Measurements from ENCODE around the gene LRCH1. TPM values are rescaled to one million over a fixed set of nuclear protein-coding genes. Genes with fewer than 3 reads are reported as not detected.

The LRCH1 gene
- total RNA-seq, result 10 to 100 TPM; 42.7 to 66.0 (median 53.1) TPM

- TF ChIP-seq POLR2A (IDR thresholded peaks at IDR 0.05; ENCODE audit: low read depth) (no peak), POLR2AphosphoS5 (IDR thresholded peaks at IDR 0.05) (peak; percentile 37 to 72)
- intact Hi-C loops (cut with DNase I), result loop anchor here (5.0 kb wide), 4 partner anchors 61 to 244 kb away; partner anchors contain the start of gene ESD
- Histone ChIP-seq H3K27me3 (no peaks in the 10 kb centered on the region), H3K9me3 (no peaks in the 10 kb centered on the region), H3K27ac (replicated peaks in 1 of 4) (peak within 1 kb of the TSS; percentile 95 to 98 (median 96)), H3K4me1 (peaks cover 18 to 41% (median 38%) of the 10 kb centered on the region in 4 donors), H3K4me3 (peak within 1 kb of the TSS; percentile 81 to 99 (median 90)), H3K36me3 (no peaks in the 10 kb centered on the region)
- 0% methylated on average over 12 of the region's 66 CpGs for WGBS
- DNase-seq (ENCODE audit: extremely low spot score), result peak; percentile 97
These were observed at the start of gene LRCH1 for GRCh38 chr13:46552889-46553520. Gene LRCH1 (plus strand): TSS chr13:46553170. CDS start chr13:46553397, 227 bp downstream.

- no peak for DNase-seq (ENCODE audit: extremely low spot score)
- Histone ChIP-seq H3K27ac (replicated peaks in 1 of 4) (no peak overlapping the region), H3K27me3 (no peaks in the 10 kb centered on the region), H3K4me1 (no peaks in the 10 kb centered on the region), H3K36me3 (no peaks in the 10 kb centered on the region), H3K4me3 (no peak overlapping the region), H3K9me3 (no peaks in the 10 kb centered on the region)
- TF ChIP-seq POLR2AphosphoS5 (IDR thresholded peaks at IDR 0.05), result no peak
- intact Hi-C loops (cut with DNase I), result no loop called here
- 98% methylated on average over 2 of the region's 2 CpGs for WGBS
These were observed 48.9 kb upstream of the LRCH1 start for GRCh38 chr13:46504036-46504435.

GRCh38 chr13:46507981-46508380 is 45.0 kb upstream of the LRCH1 start:
- Histone ChIP-seq H3K4me3 (no peak overlapping the region), H3K9me3 (no peaks in the 10 kb centered on the region), H3K36me3 (no peaks in the 10 kb centered on the region), H3K4me1 (no peaks in the 10 kb centered on the region), H3K27ac (replicated peaks in 1 of 4) (no peak overlapping the region), H3K27me3 (no peaks in the 10 kb centered on the region)
- no peak for DNase-seq (ENCODE audit: extremely low spot score)
- 58% methylated on average over 1 of the region's 1 CpG for WGBS
- TF ChIP-seq POLR2A (IDR thresholded peaks at IDR 0.05; ENCODE audit: low read depth) (no peak), POLR2AphosphoS5 (IDR thresholded peaks at IDR 0.05) (no peak), CTCF (IDR thresholded peaks at IDR 0.05) (no peak), EP300 (IDR thresholded peaks at IDR 0.05) (no peak)
- intact Hi-C loops (cut with DNase I), result no loop called here

GRCh38 chr13:46509981-46510380 is 43.0 kb upstream of the LRCH1 start:
- Histone ChIP-seq H3K4me1 (no peaks in the 10 kb centered on the region), H3K27me3 (no peaks in the 10 kb centered on the region), H3K4me3 (no peak overlapping the region), H3K27ac (replicated peaks in 1 of 4) (no peak overlapping the region), H3K9me3 (no peaks in the 10 kb centered on the region), H3K36me3 (no peaks in the 10 kb centered on the region)
- TF ChIP-seq CTCF (IDR thresholded peaks at IDR 0.05) (no peak), POLR2AphosphoS5 (IDR thresholded peaks at IDR 0.05) (no peak), POLR2A (IDR thresholded peaks at IDR 0.05; ENCODE audit: low read depth) (no peak), EP300 (IDR thresholded peaks at IDR 0.05) (no peak)
- intact Hi-C loops (cut with DNase I), result no loop called here
- no peak for DNase-seq (ENCODE audit: extremely low spot score)
- 90% methylated on average over 4 of the region's 4 CpGs for WGBS

GRCh38 chr13:46515803-46516202 is 37.2 kb upstream of the LRCH1 start:
- H3K27me3 ChIP-seq, result no peaks in the 10 kb centered on the region
- H3K36me3 ChIP-seq, result no peaks in the 10 kb centered on the region
- DNase-seq (ENCODE audit: extremely low spot score), result no peak
- H3K27ac ChIP-seq (replicated peaks in 1 of 4), result no peak overlapping the region
- intact Hi-C loops (cut with DNase I), result no loop called here
- no peak overlapping the region for H3K4me3 ChIP-seq
- WGBS, result 88% methylated on average over 2 of the region's 2 CpGs
- H3K4me1 ChIP-seq, result peaks cover 0 to 11% (median 2%) of the 10 kb centered on the region in 4 donors
- H3K9me3 ChIP-seq, result no peaks in the 10 kb centered on the region
- no peak for TF ChIP-seq EP300 (IDR thresholded peaks at IDR 0.05)
- no peak for TF ChIP-seq POLR2A (IDR thresholded peaks at IDR 0.05; ENCODE audit: low read depth)
- no peak for TF ChIP-seq CTCF (IDR thresholded peaks at IDR 0.05)
- TF ChIP-seq POLR2AphosphoS5 (IDR thresholded peaks at IDR 0.05), result no peak

Data from esophagus muscularis mucosa (tissue), 4 donors.